Ishikawa (cell line): ENCODE measurements around the gene KLC3.

Source experiments
- CEBPB ChIP-seq: IDR thresholded peaks from 2 replicates; pipeline ENCODE4 v1.6.1; 2012
- CREB1 ChIP-seq: IDR thresholded peaks from 2 replicates; pipeline ENCODE4 v1.6.1; 2012; ENCODE audit warnings: low read depth
- EGR1 ChIP-seq: IDR thresholded peaks from 2 replicates; pipeline ENCODE4 v1.6.1; 2012
- EP300 ChIP-seq: IDR thresholded peaks from 2 replicates; pipeline ENCODE4 v1.6.1; 2012; ENCODE audit warnings: borderline replicate concordance
- FOXM1 ChIP-seq: IDR thresholded peaks from 2 replicates; pipeline ENCODE4 v1.6.1; 2012; ENCODE audit warnings: low read depth, borderline replicate concordance
- NFIC ChIP-seq: IDR thresholded peaks from 2 replicates; pipeline ENCODE4 v1.6.1; 2012
- RAD21 ChIP-seq: IDR thresholded peaks from 2 replicates; pipeline ENCODE4 v1.6.1; 2012; ENCODE audit warnings: low read depth
- TAF1 ChIP-seq: IDR thresholded peaks from 2 replicates; pipeline ENCODE4 v1.6.1; 2012; ENCODE audit warnings: low read depth, mild to moderate bottlenecking
- TCF12 ChIP-seq: IDR thresholded peaks from 2 replicates; pipeline ENCODE4 v1.6.1; 2012; ENCODE audit warnings: low read depth
- TEAD4 ChIP-seq: IDR thresholded peaks from 2 replicates; pipeline ENCODE4 v1.6.1; 2012
- YY1 ChIP-seq: IDR thresholded peaks from 2 replicates; pipeline ENCODE4 v1.6.1; 2012; ENCODE audit warnings: low read depth
- ZBTB7A ChIP-seq: IDR thresholded peaks from 2 replicates; pipeline ENCODE4 v1.6.1; 2012; ENCODE audit warnings: low read depth
- TF ChIP-seq, protein P1 (sequence below): IDR thresholded peaks from 2 replicates; pipeline ENCODE4 v1.6.1; 2012
- TF ChIP-seq, protein P2 (sequence below): IDR thresholded peaks from 2 replicates; pipeline ENCODE4 v1.6.1; 2012
- TF ChIP-seq, protein P3 (sequence below): IDR thresholded peaks from 2 replicates; pipeline ENCODE4 v1.6.1; 2012; ENCODE audit warnings: low read depth, mild to moderate bottlenecking

KLC3 gene

DNA sequence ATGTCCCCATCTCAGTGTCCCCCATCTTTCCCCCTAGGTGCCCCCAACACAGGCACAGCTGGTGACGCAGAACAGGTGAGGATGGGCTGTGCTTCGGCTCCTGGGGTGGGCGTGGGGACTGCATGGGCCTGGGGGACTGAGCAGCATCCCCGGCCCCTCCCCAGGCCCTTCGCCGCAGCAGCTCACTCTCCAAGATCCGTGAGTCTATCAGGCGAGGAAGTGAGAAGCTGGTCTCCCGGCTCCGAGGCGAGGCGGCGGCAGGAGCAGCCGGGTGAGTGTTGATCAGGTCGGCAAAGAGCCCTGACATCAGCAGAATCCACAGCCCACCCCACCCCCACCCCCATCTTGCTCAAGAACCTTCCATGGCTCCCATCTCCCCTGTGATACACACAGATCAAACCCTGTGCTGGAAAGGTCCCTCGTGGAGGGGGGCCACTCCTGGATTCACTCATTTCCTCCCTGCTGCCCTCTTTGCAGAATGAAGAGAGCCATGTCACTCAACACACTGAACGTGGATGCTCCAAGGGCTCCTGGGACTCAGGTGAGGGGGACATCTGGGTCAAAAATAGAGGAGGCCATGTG lies 10.0 kb downstream of the KLC3 start:
- no peak for TF ChIP-seq ZBTB7A
- no peak for TF ChIP-seq TAF1
- TF ChIP-seq TEAD4, result no peak
- TF ChIP-seq, protein P1, sequence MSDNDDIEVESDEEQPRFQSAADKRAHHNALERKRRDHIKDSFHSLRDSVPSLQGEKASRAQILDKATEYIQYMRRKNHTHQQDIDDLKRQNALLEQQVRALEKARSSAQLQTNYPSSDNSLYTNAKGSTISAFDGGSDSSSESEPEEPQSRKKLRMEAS, result no peak
- TF ChIP-seq FOXM1, result no peak

DNA sequence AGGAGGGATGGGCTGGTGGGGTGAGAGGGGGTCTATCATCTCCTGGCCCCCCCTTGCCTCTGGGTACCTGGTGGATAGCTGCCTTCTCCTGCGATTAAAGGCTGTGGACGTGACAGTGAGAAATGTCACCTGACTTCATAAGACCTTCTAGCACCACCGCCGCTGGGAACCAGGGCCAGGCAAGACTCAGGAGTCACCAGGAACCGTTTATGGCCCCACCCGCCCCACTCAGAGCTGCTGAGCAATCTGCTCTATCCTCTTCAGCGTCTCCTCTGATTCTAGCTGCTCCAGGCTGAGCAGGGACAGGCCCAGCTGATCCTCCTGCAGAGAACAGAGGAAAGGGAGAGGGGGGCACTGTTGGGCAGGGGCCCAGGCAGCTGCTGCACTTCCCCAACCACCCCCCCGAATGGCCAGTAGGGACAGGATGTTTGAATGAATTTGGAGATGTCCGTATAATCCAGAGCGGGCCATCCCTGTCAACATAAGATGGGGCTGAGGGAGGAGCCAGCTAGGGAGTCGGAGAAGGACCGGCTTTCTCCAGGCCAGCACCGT lies 10.9 kb downstream of the KLC3 start:
- TF ChIP-seq CEBPB (no peak), RAD21 (no peak), TAF1 (no peak), TEAD4 (no peak), NFIC (no peak), EP300 (no peak), YY1 (no peak)

DNA sequence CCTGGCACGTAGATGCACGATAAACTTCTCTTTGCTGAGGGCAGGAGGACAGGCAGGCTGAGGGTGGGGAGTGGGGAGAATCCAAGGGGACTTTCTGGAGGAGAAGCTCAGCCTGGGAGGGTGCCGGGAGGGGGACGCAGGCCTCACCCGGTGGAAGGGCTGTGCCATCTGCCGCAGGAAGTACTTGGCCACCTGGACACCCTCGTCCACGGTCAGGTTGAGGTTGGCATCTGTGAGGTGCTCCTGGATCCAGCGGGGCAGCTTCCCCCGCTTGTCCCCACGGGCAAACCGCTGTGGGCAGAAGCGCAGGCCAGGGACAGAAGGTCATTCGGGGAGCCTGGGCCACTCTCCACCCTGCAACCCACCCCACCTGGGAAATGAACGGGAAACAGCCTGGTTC lies 11.5 kb downstream of the KLC3 start:
- TF ChIP-seq NFIC (no peak), TAF1 (no peak), TEAD4 (no peak), CREB1 (no peak), EP300 (no peak), EGR1 (no peak)
- TF ChIP-seq, protein P1, result no peak

DNA sequence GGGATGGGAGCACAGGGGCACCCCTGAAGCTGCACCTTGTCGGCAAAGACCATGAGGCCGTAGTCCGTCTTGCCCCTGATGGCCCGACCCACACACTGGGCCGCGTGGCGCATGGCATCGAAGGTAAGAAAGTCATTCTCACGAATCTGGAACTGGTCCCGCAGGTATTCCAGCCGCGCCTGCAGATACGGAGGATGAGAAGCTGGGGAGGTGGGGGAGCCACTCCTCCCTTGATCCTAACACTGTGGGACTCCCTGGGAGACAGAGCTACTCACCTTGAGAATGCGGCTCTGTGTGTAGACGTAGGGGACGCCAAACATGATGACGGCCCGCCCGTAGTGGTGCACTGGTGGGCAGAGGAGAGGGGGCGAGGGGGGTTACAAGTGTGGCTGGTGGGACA lies 11.9 kb downstream of the KLC3 start:
- TF ChIP-seq ZBTB7A (no peak), TEAD4 (no peak), TCF12 (no peak), RAD21 (no peak), CEBPB (no peak), EP300 (no peak), EGR1 (no peak), NFIC (no peak), CREB1 (no peak), FOXM1 (no peak), TAF1 (no peak), YY1 (no peak)
- TF ChIP-seq, protein P2, sequence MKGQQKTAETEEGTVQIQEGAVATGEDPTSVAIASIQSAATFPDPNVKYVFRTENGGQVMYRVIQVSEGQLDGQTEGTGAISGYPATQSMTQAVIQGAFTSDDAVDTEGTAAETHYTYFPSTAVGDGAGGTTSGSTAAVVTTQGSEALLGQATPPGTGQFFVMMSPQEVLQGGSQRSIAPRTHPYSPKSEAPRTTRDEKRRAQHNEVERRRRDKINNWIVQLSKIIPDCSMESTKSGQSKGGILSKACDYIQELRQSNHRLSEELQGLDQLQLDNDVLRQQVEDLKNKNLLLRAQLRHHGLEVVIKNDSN, result no peak
- TF ChIP-seq, protein P1, result no peak

DNA sequence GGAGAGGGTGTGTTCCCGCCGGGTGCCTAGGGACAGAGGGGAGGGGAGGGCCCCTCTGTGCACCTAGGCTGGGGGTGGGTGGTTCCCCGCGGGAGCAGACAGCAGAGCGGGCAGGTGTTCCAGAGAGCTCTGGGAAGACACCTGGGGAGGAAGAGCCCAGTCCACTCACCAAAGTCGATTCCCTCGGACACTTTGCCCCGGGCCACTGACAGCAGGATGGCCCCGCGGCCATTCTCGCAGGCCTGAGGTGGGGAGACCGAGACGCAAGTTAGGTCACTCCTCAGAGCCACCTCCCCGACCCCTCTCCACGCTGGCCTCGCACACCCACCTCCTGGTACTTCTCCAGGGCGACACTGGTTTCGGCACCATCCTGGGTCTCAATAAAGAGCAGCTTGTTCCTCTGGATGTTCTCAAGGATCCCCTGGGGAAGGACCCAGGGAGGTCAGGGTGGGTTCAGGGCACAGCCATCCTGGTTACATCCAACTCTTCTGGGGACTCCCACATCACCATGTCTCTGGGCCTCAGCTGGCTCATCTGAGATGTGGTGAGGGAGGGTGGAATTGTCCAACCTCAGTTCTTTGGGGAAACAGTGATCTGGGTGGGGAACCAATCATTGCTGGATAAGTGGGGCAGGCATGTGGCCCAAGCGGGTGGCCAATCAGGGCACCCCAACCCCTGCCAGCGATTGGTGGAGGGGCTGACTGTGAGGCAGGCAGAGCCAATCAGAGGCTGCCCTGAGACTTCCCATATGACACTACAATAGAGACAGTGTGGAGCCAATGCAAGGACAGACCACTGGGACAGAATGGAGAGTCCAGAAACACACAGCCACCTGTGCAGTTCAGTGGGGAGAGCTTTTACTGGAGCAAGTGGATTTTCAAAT lies 12.6 kb downstream of the KLC3 start:
- no peak for TF ChIP-seq EP300
- no peak for TF ChIP-seq ZBTB7A
- TF ChIP-seq EGR1, result no peak

DNA sequence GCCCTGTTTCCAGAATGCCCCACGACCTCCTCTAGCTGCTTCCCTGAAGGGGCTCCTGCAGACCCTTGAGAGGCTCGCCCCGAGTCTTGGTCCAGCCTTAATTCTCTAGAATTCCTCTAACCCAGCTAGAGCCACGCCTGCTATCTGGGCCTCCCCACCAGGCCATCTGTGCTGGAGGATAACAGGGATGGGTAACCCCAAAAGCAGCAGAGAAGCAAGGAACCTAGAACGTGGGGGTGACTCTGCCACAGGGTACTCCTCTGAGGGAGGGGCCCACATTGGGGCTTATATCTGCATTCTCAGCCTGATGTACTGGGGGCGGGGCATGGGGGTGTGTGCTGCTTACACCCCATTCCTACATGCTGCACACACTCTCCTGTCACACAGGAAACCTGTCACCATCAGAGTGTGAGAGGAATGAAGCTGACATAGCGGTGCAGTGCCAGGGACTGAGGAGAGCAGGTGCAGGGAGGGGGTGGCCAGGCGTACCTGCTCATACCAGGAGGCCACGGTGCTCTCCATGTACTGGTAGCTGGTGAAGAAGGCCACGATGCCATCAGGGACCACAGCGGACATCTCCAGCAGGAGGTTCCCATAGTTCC lies 13.8 kb downstream of the KLC3 start:
- TF ChIP-seq NFIC, result no peak
- no peak for TF ChIP-seq YY1
- TF ChIP-seq, protein P3, sequence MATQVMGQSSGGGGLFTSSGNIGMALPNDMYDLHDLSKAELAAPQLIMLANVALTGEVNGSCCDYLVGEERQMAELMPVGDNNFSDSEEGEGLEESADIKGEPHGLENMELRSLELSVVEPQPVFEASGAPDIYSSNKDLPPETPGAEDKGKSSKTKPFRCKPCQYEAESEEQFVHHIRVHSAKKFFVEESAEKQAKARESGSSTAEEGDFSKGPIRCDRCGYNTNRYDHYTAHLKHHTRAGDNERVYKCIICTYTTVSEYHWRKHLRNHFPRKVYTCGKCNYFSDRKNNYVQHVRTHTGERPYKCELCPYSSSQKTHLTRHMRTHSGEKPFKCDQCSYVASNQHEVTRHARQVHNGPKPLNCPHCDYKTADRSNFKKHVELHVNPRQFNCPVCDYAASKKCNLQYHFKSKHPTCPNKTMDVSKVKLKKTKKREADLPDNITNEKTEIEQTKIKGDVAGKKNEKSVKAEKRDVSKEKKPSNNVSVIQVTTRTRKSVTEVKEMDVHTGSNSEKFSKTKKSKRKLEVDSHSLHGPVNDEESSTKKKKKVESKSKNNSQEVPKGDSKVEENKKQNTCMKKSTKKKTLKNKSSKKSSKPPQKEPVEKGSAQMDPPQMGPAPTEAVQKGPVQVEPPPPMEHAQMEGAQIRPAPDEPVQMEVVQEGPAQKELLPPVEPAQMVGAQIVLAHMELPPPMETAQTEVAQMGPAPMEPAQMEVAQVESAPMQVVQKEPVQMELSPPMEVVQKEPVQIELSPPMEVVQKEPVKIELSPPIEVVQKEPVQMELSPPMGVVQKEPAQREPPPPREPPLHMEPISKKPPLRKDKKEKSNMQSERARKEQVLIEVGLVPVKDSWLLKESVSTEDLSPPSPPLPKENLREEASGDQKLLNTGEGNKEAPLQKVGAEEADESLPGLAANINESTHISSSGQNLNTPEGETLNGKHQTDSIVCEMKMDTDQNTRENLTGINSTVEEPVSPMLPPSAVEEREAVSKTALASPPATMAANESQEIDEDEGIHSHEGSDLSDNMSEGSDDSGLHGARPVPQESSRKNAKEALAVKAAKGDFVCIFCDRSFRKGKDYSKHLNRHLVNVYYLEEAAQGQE, result no peak
- TF ChIP-seq EGR1, result no peak
- no peak for TF ChIP-seq CEBPB
- TF ChIP-seq, protein P2, result no peak
- TF ChIP-seq CREB1, result no peak
- TF ChIP-seq TEAD4, result no peak
- TF ChIP-seq RAD21, result no peak
- TF ChIP-seq, protein P1, result no peak
- TF ChIP-seq TAF1, result no peak
- no peak for TF ChIP-seq FOXM1
- no peak for TF ChIP-seq TCF12
- no peak for TF ChIP-seq ZBTB7A
- no peak for TF ChIP-seq EP300
